Colonic mucosa (tissue), 4 donors: Measurements from ENCODE around the gene ZDHHC6. TPM values are rescaled to one million over a fixed set of nuclear protein-coding genes. Genes with fewer than 3 reads are reported as not detected.

ENCODE experiments used
- DNase-seq: peaks from one replicate; pipeline ENCODE4 v3.0.0-alpha.2; 2020
- H3K27ac ChIP-seq: fragments of 200-600 bp; one replicate; pipeline ENCODE4 v1.8.0; 2021
- H3K27me3 ChIP-seq: fragments of 200-600 bp; one replicate; pipeline ENCODE4 v1.8.0; 2021
- H3K36me3 ChIP-seq: fragments of 200-600 bp; one replicate; pipeline ENCODE4 v1.8.0; 2021
- H3K4me1 ChIP-seq: fragments of 200-600 bp; one replicate; pipeline ENCODE4 v1.8.0; 2021; ENCODE audit warnings: mild to moderate bottlenecking
- H3K4me3 ChIP-seq: fragments of 200-600 bp; one replicate; pipeline ENCODE4 v1.8.0; 2021
- H3K9ac ChIP-seq, 2 donors: one replicate each; pipeline ENCODE4 v1.7.0; 2013; ENCODE audit warnings: control low read depth in 2 of 2, low read depth in 2 of 2, low read length in 2 of 2
- H3K9me3 ChIP-seq: fragments of 200-600 bp; one replicate; pipeline ENCODE4 v1.8.0; 2021
- CTCF ChIP-seq: fragments of 200-600 bp; IDR thresholded peaks from one replicate; pipeline ENCODE4 v1.8.0; 2022; ENCODE audit warnings: antibody characterized with exemption, mild to moderate bottlenecking
- intact Hi-C: fragments of 100-400 bp; cut with DNase I; formaldehyde crosslinking; loops from one replicate; pipeline ENCODE4 v1.14.1; 2022
- total RNA-seq, 2 donors: library from RNA; stranded (reverse); fragmentation: NEBNext Ultra II Directional in 1 of 2; extraction: Animal tissue kit (Norgen Biotek cat#: 25700) in 1 of 2; gene quantifications; one replicate each; pipeline ENCODE4 v1.2.1, GENCODE V29; 2021
- donor health status: healthy.
- donor health status: DM: no; HTN: no; CAD: no.
- donor health status: DM: no; HTN: no; CAD: no.

ZDHHC6 gene
- total RNA-seq, 2 donors from 2014 or later = 37.9 to 50.7 TPM

- Histone ChIP-seq H3K36me3 (peaks cover 22% of the 10 kb centered on the region), H3K27me3 (no peaks in the 10 kb centered on the region), H3K4me1 (no peaks in the 10 kb centered on the region), H3K4me3 (no peak overlapping the region), H3K9me3 (no peaks in the 10 kb centered on the region), H3K9ac (no peak overlapping the region), H3K27ac (no peak overlapping the region)
- intact Hi-C loops = no loop called here
- no peak for TF ChIP-seq CTCF
- no peak for DNase-seq
Observed at GRCh38 chr10:112429147-112429546, 17.6 kb downstream of the ZDHHC6 start.

- no peaks in the 10 kb centered on the region for H3K9me3 ChIP-seq
- no peaks in the 10 kb centered on the region for H3K4me1 ChIP-seq
- TF ChIP-seq CTCF = no peak
- no peak overlapping the region for H3K4me3 ChIP-seq
- DNase-seq = no peak
- H3K9ac ChIP-seq = no peak overlapping the region
- H3K27ac ChIP-seq = no peak overlapping the region
- intact Hi-C loops = no loop called here
- peaks cover 21% of the 10 kb centered on the region for H3K36me3 ChIP-seq
- no peaks in the 10 kb centered on the region for H3K27me3 ChIP-seq
Observed at GRCh38 chr10:112426111-112426510, 20.6 kb downstream of the ZDHHC6 start.

GRCh38 chr10:112424651-112425050 is 22.1 kb downstream of the ZDHHC6 start:
- H3K9ac ChIP-seq = no peak overlapping the region
- intact Hi-C loops = no loop called here
- no peak for DNase-seq
- H3K4me1 ChIP-seq = no peaks in the 10 kb centered on the region
- no peak overlapping the region for H3K4me3 ChIP-seq
- H3K36me3 ChIP-seq = peaks cover 21% of the 10 kb centered on the region
- no peaks in the 10 kb centered on the region for H3K27me3 ChIP-seq
- no peak overlapping the region for H3K27ac ChIP-seq
- no peaks in the 10 kb centered on the region for H3K9me3 ChIP-seq
- no peak for TF ChIP-seq CTCF

DNA sequence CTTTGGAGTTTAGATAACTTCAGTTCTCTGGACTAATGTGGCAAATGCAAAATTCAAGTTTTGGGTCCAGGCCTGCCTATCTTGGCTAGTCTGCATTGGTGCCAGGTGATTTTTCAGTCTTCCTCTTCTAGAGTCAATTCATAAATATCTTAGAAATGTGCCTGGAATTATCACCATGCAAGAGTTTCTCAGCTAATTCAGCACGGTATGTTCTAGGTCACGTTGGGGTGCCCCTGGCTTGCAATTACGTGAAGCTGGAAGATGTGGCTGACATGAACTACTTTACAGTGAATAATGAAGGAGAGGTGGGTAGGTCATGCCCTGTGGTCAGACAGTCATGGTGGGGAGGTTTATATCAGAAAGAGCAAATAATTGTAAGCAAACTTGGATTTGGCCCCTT is 25.0 kb downstream of the ZDHHC6 start:
- no peak overlapping the region for H3K4me3 ChIP-seq
- H3K27me3 ChIP-seq = no peaks in the 10 kb centered on the region
- peaks cover 19% of the 10 kb centered on the region for H3K36me3 ChIP-seq
- H3K9ac ChIP-seq = no peak overlapping the region
- no peaks in the 10 kb centered on the region for H3K9me3 ChIP-seq
- H3K27ac ChIP-seq = no peak overlapping the region
- TF ChIP-seq CTCF = no peak
- no peak for DNase-seq
- intact Hi-C loops = no loop called here
- no peaks in the 10 kb centered on the region for H3K4me1 ChIP-seq

- H3K4me3 ChIP-seq = no peak overlapping the region
- H3K9me3 ChIP-seq = no peaks in the 10 kb centered on the region
- H3K27me3 ChIP-seq = no peaks in the 10 kb centered on the region
- peaks cover 14% of the 10 kb centered on the region for H3K36me3 ChIP-seq
- no peak for TF ChIP-seq CTCF
- H3K4me1 ChIP-seq = peaks cover 2% of the 10 kb centered on the region
- H3K9ac ChIP-seq = no peak overlapping the region
- no peak for DNase-seq
- intact Hi-C loops = no loop called here
- no peak overlapping the region for H3K27ac ChIP-seq
Observed at GRCh38 chr10:112412696-112413095, 34.0 kb downstream of the ZDHHC6 start.

DNA sequence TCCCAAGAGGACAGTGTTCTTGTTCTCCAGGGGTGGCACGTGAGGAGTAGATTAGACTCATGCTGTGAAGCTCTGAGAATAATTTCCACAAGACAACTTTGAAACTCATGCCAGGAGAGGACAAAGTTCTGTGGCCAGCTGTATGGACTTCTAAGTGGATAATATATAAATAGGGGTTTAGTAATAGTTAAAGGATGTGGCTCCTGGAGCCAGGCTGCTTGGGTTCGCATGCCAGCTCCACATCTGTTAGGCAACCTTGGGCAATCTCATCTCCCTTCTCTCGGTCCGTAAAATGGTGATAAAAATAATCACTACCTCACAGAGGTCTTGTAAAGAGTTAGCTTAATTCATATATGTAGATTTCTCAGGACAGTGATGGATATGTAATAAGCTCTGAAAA is 37.0 kb downstream of the ZDHHC6 start:
- Histone ChIP-seq H3K4me1 (peaks cover 5% of the 10 kb centered on the region), H3K9ac (no peak overlapping the region), H3K36me3 (peaks cover 8% of the 10 kb centered on the region), H3K27ac (no peak overlapping the region), H3K9me3 (no peaks in the 10 kb centered on the region), H3K27me3 (no peaks in the 10 kb centered on the region), H3K4me3 (no peak overlapping the region)
- DNase-seq = no peak
- TF ChIP-seq CTCF = no peak
- intact Hi-C loops = no loop called here
